BJ (cell line): ENCODE results near the gene ANKRD35. TPM values are rescaled to one million over a fixed set of nuclear protein-coding genes. Genes with fewer than 3 reads are reported as not detected.

ENCODE experiments used
- CTCF ChIA-PET: fragments of 350-600 bp; formaldehyde crosslinking; extraction: SDS; loops from one replicate; lab custom pipeline; 2021; ENCODE audit warnings: antibody characterized with exemption, inconsistent platforms; lab: Yijun Ruan, JAX
- POLR2A ChIA-PET: fragments of 300-600 bp; sonication (Branson Sonifier 250); formaldehyde crosslinking; extraction: SDS; loops from one replicate; lab custom pipeline; 2021; ENCODE audit warnings: antibody characterized with exemption; lab: Charles Lee
- DNase-seq: peaks from one replicate; pipeline ENCODE4 v3.0.0-alpha.2; 2011; ENCODE audit warnings: low read depth
- H3K27me3 ChIP-seq: 2 replicates; pipeline ENCODE4 v1.6.0; 2011; ENCODE audit warnings: low read length; ENCODE audit not compliant: control insufficient read depth, insufficient read depth
- H3K36me3 ChIP-seq: 2 replicates; pipeline ENCODE4 v1.5.1; 2011; ENCODE audit warnings: low read length; ENCODE audit not compliant: control insufficient read depth, insufficient read depth
- H3K4me3 ChIP-seq: 2 replicates; pipeline ENCODE4 v1.5.1; 2011; ENCODE audit warnings: low read depth, mild to moderate bottlenecking, control low read depth, low read length
- CTCF ChIP-seq: IDR thresholded peaks from 2 replicates; pipeline ENCODE4 v1.5.1; 2011; ENCODE audit warnings: low read depth, mild to moderate bottlenecking, control low read depth, inconsistent platforms, low read length, moderate library complexity; ENCODE audit not compliant: insufficient read depth
- polyA plus RNA-seq: library from polyadenylated mRNA; depleted of rRNA; stranded (reverse); fragments of >200 nt; gene quantifications from 2 replicates; pipeline ENCODE4 v1.2.3, GENCODE V29; 2011

ANKRD35 gene
- polyA plus RNA-seq, 1 experiment: 1.5 TPM

- H3K4me3 ChIP-seq: no peak overlapping the region; the same call in 1 of the 2 replicates
Measured at GRCh38 chr1:145892486-145893087, 6.9 kb upstream of the ANKRD35 start.

GRCh38 chr1:145891587-145892485 lies 6.2 kb upstream of the ANKRD35 start:
- H3K36me3 ChIP-seq: no peaks in the 10 kb centered on the region
- POLR2A ChIA-PET: interaction anchor here (0.8 kb wide), 1 partner anchor 16 kb away, joined by 3 read pairs; no protein-coding TSS in a partner anchor
- H3K27me3 ChIP-seq: no peaks in the 10 kb centered on the region
- CTCF ChIA-PET: interaction anchor here (0.6 to 8.1 kb wide), 40 partner anchors 9 to 146 kb away, joined by 3 to 193 read pairs (median 6); partner anchors contain the start of genes ANKRD34A, ITGA10, LIX1L and NUDT17
- peak; percentile 93 for DNase-seq
- no peak overlapping the region; the same call in 1 of the 2 replicates for H3K4me3 ChIP-seq
- peak; percentile 93 for TF ChIP-seq CTCF

More at GRCh38 chr1:145892486-145893087, 6.9 kb upstream of the ANKRD35 start:
- CTCF ChIA-PET: interaction anchor here (0.6 to 8.1 kb wide), 38 partner anchors 9 to 145 kb away, joined by 3 to 193 read pairs (median 6); partner anchors contain the start of genes ANKRD34A, ITGA10, LIX1L and NUDT17
- Histone ChIP-seq H3K36me3 (no peaks in the 10 kb centered on the region), H3K27me3 (no peaks in the 10 kb centered on the region)
- DNase-seq: no peak
- POLR2A ChIA-PET: interaction anchor here (0.8 kb wide), 1 partner anchor 16 kb away, joined by 3 read pairs; no protein-coding TSS in a partner anchor
- no peak for TF ChIP-seq CTCF

- ChIA-PET CTCF (interaction anchor here (0.7 to 8.1 kb wide), 32 partner anchors 8 to 146 kb away, joined by 3 to 193 read pairs (median 8); partner anchors contain the start of genes ANKRD34A, ITGA10, LIX1L and NUDT17), POLR2A (no interaction called here)
- DNase-seq: no peak
Measured at GRCh38 chr1:145891143-145891542, 5.5 kb upstream of the ANKRD35 start.

GRCh38 chr1:145889722-145890121 lies 4.1 kb upstream of the ANKRD35 start:
- ChIA-PET CTCF (interaction anchor here (8.1 kb wide), 1 partner anchor 18 kb away, joined by 193 read pairs; the partner anchor contains the start of gene ITGA10), POLR2A (no interaction called here)
- no peak for DNase-seq
- no peak for TF ChIP-seq CTCF
- Histone ChIP-seq H3K4me3 (no peak overlapping the region), H3K27me3 (peaks cover 3% of the 10 kb centered on the region; the same call in 1 of the 2 replicates), H3K36me3 (no peaks in the 10 kb centered on the region)

More at GRCh38 chr1:145891143-145891542, 5.5 kb upstream of the ANKRD35 start:
- H3K4me3 ChIP-seq: no peak overlapping the region
- H3K27me3 ChIP-seq: no peaks in the 10 kb centered on the region
- no peaks in the 10 kb centered on the region for H3K36me3 ChIP-seq
- no peak for TF ChIP-seq CTCF

GRCh38 chr1:145887631-145888030 lies 2.0 kb upstream of the ANKRD35 start:
- no peak for TF ChIP-seq CTCF
- ChIA-PET POLR2A (no interaction called here), CTCF (interaction anchor here (1.0 to 3.8 kb wide), 2 partner anchors 22 to 43 kb away, joined by 3 to 19 read pairs; partner anchors contain the start of genes ITGA10 and NUDT17)
- H3K27me3 ChIP-seq: peaks cover 3% of the 10 kb centered on the region; the same call in 1 of the 2 replicates
- H3K36me3 ChIP-seq: no peaks in the 10 kb centered on the region
- no peak for DNase-seq
- no peak overlapping the region for H3K4me3 ChIP-seq
